CD4-positive, alpha-beta T cell treated with Interleukin-4 for 1 hour (primary cell): ENCODE measurements around the gene PTPRO.
"Not testable (repeated sequence)": the region's sequence is repeated elsewhere in the genome, so short reads cannot be mapped to it uniquely, and the experiment has no call there.

ENCODE experiments used
- DNase-seq, 2 donors: peaks; one replicate each; pipeline ENCODE4 v3.0.0-alpha.2; 2020 to 2022

The PTPRO gene

DNA sequence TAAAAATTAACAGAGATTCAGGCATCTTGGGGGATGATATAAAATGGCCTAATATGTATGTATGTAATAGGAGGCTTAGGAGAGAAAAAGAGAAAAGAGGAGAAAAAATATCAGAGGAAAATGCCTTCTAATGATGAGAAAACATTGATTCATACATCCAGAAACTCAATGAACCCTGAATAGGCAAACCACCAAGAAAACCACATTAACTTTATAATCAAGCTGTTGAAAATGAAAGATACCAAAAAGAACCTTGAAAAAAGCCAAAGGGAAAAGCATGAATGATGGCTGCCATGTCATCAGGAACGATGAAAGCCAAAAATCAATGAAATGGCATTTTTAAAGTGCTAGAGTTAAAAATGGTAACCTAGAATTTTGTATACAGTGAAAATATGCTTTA is 286.6 kb downstream of the PTPRO start:
- DNase-seq = no peak

GRCh38 chr12:15613981-15614380 is 291.7 kb downstream of the PTPRO start:
- DNase-seq = no peak

DNA sequence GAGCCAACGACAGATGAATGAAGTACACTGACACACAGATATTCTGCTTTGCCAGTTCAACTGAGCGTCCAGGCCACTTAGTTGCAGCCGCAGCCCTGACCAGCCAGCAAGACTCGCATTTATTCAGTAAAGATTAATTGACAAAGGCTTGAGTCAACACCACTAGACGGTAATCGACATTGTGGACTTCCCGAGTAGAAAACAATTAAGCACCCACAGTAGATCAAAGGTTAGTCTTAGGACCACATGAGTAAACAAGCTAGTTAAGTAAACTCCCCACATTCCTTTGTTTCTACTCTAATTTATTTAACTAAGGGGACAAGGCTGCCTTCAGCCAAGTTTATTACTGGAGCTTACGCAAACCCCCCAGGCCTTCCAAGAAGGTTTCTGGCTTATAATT is 294.2 kb downstream of the PTPRO start:
- not testable (repeated sequence) for DNase-seq

DNA sequence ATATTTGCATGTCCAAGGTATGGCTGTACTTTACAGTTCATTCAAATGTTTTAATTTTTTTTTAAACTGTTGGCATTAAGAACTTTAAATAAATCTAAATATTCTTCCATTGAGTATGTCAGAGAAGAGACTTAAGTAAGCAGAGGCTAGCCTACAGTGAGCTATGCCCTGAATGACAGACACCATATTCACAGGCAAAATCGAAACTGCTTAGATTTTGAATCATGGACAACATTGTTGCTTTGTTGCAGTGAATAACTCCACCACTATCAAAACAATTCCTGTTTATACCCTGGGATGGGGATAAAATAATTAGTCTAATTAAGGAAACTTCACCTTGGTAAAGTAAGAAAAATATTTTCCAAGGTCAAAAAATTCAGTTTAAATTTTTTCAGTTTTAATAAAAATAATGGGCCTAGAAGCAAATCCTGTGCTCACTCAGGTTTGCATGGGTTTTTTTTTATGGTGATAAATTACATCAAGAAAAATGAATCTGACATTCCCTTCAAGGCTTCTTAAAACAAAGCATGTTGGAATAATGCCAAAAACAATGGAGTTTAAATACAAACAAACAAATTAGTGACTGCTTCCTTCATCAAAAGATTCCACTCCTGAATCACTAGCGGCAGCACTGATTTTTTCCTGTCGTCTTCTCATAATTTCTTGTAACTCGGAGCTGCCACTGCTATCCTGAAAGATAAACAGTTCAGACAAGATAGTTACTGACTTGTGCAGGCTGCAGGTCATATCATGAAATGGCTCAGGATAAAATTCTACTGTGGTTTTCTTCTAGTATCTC is 298.6 kb downstream of the PTPRO start:
- DNase-seq = no peak

- DNase-seq = no peak
Observed at GRCh38 chr12:15625075-15625474, 302.8 kb downstream of the PTPRO start.

DNA sequence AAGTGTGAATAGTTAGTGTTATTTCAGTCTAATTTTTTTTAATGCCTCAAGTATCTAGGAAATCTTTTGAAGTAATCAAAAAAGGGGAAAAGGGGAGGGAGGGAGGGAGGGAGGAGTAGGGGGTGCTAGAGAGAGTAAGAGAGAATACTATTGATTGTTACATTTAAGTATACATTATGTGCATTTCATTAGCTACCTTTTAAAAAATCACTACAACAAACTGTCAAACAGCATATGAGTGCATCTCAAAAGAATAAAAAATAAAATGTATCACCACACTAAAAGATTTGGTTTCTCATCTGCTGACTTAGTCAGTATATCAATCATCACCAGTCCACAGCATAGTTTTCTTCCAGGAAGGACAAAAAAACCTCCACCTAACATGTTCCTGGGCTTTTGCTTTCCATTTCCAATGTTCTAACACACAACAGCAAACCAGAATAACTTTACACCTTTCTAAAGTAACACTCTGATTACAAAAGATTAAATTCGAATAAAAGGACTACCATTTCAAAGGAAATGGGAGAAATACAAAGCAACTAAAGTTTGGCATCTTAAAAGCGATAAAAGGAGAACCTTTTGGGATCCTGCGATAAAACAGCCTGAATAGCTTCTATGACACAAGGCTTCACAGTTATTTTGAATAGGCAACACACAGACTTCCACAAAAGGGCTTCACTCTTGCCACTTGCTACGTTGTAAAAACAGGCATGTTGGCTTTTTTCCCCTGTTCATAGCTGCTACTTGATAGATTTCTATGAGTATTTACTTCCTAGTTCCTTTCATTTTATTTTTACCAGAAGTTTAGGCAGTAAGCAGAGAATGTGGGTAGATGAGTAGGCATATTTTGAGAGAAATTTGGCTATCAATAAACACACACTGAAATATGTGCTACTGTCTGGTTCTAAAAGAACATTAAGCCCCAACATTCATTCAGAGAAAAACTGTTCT is 306.0 kb downstream of the PTPRO start:
- DNase-seq = no peak

GRCh38 chr12:15629108-15629507 is 306.8 kb downstream of the PTPRO start:
- no peak for DNase-seq

DNA sequence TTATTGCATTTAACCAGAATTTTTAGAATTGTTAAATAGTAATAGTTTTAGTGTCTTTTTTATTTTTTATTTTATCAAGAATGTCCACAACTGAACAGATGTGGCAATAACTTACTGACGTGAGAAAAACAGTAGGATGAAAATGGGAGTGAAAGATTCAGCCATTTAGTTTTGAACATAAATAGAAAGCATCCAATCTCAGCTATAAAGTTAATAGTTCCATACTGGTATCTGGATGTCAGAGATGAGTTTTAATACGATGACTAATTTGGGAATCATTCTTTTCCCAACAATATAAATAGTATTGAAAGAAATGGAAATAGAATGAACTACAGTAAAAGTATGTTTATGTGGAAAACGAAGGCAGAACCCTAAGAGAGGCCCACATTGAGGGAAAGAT is 307.5 kb downstream of the PTPRO start:
- DNase-seq = no peak

GRCh38 chr12:15631007-15631715 is 308.9 kb downstream of the PTPRO start:
- no peak for DNase-seq

DNA sequence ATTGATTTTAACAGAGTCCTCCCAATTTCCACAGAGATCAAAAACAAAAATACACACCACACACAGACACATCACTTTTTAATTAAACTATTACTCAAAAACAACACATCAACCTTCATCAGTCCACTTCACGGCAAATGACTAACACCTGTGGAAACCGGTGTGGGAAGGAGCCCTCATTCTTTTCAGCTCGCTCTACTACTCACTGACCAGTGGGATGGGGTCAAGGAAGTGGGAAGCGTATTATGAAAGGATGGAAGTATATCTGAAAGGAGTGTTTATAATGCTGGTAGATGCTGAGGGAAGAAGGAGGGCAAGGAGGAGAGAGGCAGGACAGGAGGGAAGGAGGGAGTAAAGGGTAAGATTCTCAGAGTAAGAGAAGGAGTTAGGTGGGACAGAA is 310.4 kb downstream of the PTPRO start:
- DNase-seq = no peak

- DNase-seq = no peak
Observed at GRCh38 chr12:15633201-15633600, 310.9 kb downstream of the PTPRO start.

DNA sequence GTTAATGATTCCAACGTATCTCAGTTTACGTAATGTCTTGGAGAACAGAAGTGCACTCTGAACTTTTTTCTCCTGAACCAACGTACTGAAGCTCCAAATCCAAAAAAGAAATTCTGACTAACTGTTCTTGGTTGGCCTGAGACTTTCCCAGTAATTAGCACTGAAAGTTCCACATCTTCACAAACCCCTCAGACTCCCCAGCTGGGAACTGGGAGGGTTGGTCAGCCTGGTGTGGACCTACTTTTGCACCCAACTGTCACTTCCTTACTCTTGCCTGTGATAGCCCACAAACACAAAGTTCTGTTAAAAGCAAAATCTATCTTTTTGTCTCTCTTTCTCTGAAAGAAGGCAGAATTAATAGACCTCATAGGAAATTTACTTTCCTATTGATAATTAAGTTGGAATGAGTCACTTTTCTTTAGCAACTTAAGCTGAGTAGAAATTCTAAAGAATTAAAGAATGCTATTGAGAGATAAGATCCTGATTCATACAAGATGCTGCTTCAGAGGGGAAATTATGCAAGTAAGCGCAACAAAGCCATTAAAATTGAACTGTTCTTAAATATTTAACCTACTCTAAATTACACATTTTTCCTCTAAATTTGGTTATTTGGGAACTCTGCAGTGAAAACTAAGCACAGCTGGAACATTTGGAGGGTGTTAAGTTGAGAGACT is 311.8 kb downstream of the PTPRO start:
- DNase-seq = no peak

- DNase-seq = no peak
Observed at GRCh38 chr12:15636060-15636890, 314.0 kb downstream of the PTPRO start.

DNA sequence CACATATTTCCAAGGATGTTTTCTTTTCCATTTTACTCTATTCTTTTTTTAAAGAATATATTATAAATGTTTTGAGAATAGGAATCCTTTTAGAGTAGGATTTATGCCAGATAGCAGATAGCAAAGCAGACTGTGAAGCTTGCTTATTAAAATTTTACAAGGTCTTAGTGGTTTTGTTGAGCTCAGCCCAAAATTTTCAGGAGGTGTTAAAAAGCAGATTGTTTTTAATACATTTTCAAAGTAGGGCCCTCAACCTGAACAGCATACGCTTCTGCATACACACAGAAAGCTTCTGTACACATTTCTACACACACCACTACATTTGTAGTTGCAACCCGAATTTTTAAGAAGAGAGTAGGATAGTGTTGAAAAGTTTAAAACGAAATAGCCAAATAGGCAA is 315.9 kb downstream of the PTPRO start:
- no peak for DNase-seq

DNA sequence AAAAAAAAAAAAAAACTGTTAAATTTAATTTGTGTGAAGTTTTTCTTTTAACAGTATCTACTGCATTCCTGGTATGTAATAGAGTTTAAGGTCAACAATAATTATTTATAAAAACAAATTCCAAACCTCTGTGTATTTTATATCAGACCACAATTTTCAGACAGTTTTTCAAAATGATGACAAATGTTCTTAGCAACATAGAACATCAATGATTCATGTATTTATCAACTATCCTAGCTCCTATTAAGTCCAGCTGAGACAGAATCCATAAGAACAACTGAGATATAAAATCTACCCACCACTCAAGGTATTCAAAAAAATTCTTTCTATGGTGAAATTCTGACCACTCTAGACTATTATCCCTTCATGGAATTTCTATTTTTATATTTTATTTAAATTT is 322.4 kb downstream of the PTPRO start:
- DNase-seq = no peak

- DNase-seq = no peak
Observed at GRCh38 chr12:15646581-15646980, 324.3 kb downstream of the PTPRO start.
